OCI-LY7 (cell line): Measurements from ENCODE around the gene HUNK. TPM values are rescaled to one million over a fixed set of nuclear protein-coding genes. Genes with fewer than 3 reads are reported as not detected.

ENCODE experiments used
- BruUV-seq: library from RNA; stranded (reverse); fragments of 400-500 nt; replicated peaks from 2 replicates; lab custom pipeline; 2021; lab: Mats Ljungman, UMichigan
- CTCF ChIA-PET: fragments of 300-600 bp; sonication (Branson Sonifier 250); formaldehyde crosslinking; loops from one replicate; lab custom pipeline; 2022; ENCODE audit warnings: antibody characterized with exemption; ENCODE audit not compliant: unreplicated experiment; lab: Charles Lee
- POLR2A ChIA-PET: fragments of 300-600 bp; sonication (Branson Sonifier 250); formaldehyde crosslinking; loops from one replicate; lab custom pipeline; 2022; ENCODE audit warnings: antibody characterized with exemption; lab: Charles Lee
- DNase-seq: peaks from one replicate; pipeline ENCODE4 v3.0.0-alpha.2; 2015; ENCODE audit warnings: low spot score
- H2AFZ ChIP-seq: fragments of 200-600 bp; sonication (generic), shearing (Covaris generic); 2 replicates; pipeline ENCODE4 v1.6.1; 2014; ENCODE audit warnings: mild to moderate bottlenecking, antibody characterized with exemption, low read length, moderate library complexity
- H3K27ac ChIP-seq: fragments of 200-600 bp; sonication (generic); 2 replicates; pipeline ENCODE4 v1.5.1; 2014; ENCODE audit warnings: mixed run types, low read depth, mild to moderate bottlenecking, moderate library complexity, low read length, inconsistent platforms; ENCODE audit not compliant: poor library complexity, severe bottlenecking
- H3K36me3 ChIP-seq: fragments of 200-600 bp; sonication (generic); 2 replicates; pipeline ENCODE4 v1.6.1; 2014; ENCODE audit warnings: mild to moderate bottlenecking, antibody characterized with exemption, low read length, moderate library complexity, mixed read lengths; ENCODE audit not compliant: insufficient read depth
- H3K4me1 ChIP-seq: fragments of 200-600 bp; sonication (generic); 2 replicates; pipeline ENCODE4 v1.5.1; 2014; ENCODE audit warnings: mild to moderate bottlenecking, low read length; ENCODE audit not compliant: insufficient read depth, poor library complexity, severe bottlenecking
- H3K4me2 ChIP-seq: fragments of 200-600 bp; sonication (generic); 2 replicates; pipeline ENCODE4 v1.6.1; 2014; ENCODE audit warnings: mild to moderate bottlenecking, low read length
- H3K4me3 ChIP-seq: fragments of 200-600 bp; sonication (generic); 2 replicates; pipeline ENCODE4 v1.5.1; 2014; ENCODE audit warnings: mild to moderate bottlenecking, low read depth, low read length; ENCODE audit not compliant: poor library complexity, severe bottlenecking
- H3K79me2 ChIP-seq: fragments of 200-600 bp; sonication (generic); 2 replicates; pipeline ENCODE4 v1.6.1; 2016; ENCODE audit warnings: low read depth, mild to moderate bottlenecking, low read length, moderate library complexity, mixed read lengths; ENCODE audit not compliant: insufficient read depth
- H3K9me2 ChIP-seq: fragments of 200-600 bp; sonication (generic); 2 replicates; pipeline ENCODE4 v1.6.1; 2016; ENCODE audit warnings: mild to moderate bottlenecking, low read length, mixed read lengths; ENCODE audit not compliant: insufficient read depth
- H3K9me3 ChIP-seq: fragments of 200-600 bp; sonication (generic); 2 replicates; pipeline ENCODE4 v1.6.1; 2014; ENCODE audit warnings: mild to moderate bottlenecking, mixed run types, low read length, mixed read lengths
- H4K20me1 ChIP-seq: fragments of 200-600 bp; sonication (generic); 2 replicates; pipeline ENCODE4 v1.6.1; 2014; ENCODE audit warnings: mild to moderate bottlenecking, antibody characterized with exemption, low read length, moderate library complexity, mixed read lengths; ENCODE audit not compliant: insufficient read depth
- EZH2phosphoT487 ChIP-seq: fragments of 200-600 bp; sonication (generic); IDR thresholded peaks from 2 replicates; pipeline ENCODE4 v1.6.1; 2018; ENCODE audit warnings: low read depth, borderline replicate concordance, mild to moderate bottlenecking, mixed run types, antibody characterized with exemption, low read length, moderate library complexity, mixed read lengths
- intact Hi-C: fragments of 100-400 bp; cut with micrococcal nuclease; formaldehyde crosslinking; loops from one replicate; pipeline ENCODE4 v1.10.0; 2022; ENCODE audit not compliant: unreplicated experiment
- total RNA-seq, 2 experiments: library from RNA; depleted of rRNA in 1 of 2; stranded (reverse); fragments of >200 nt in 1 of 2; shearing (Covaris generic) in 1 of 2; gene quantifications; 2 replicates each; pipeline ENCODE4 v1.2.3, GENCODE V29; 2014 to 2022
- TF ChIP-seq, protein P1 (sequence below): fragments of 200-600 bp; sonication (generic); conservative IDR thresholded peaks from 2 replicates; pipeline ENCODE4 v1.5.1; 2014; ENCODE audit warnings: mild to moderate bottlenecking, antibody characterized with exemption, low read length, moderate library complexity, mixed read lengths

Gene HUNK
- total RNA-seq, 2 experiments from 2014 or later = 0.35 to 5.5 TPM

DNA sequence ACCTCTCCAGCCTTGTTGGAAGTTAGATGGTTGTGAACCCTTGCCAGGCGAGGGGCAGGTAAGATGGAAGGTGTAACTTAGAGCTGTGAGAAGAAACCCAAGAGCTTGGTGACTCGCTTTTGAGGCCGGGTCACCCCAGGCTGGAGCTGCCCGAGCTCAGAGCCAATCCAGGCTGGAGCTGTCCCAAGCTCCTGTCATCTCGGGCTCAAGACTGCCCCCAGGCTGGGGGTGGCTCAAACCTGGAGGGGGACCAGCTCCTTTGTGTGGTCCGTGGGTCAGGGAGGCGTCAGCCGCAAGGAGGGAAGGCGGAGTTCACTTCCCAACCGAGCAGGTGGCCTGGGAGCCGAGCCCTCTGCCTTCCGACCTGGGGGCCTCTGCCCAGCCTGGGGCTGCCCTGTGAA lies 2.0 kb downstream of the HUNK start:
- POLR2A ChIA-PET = no interaction called here
- Histone ChIP-seq H2AFZ (no peak overlapping the region), H3K4me2 (no peak overlapping the region), H4K20me1 (no peaks in the 10 kb centered on the region), H3K4me1 (no peaks in the 10 kb centered on the region), H3K4me3 (no peak overlapping the region), H3K27ac (no peak overlapping the region), H3K9me3 (no peaks in the 10 kb centered on the region), H3K9me2 (no peaks in the 10 kb centered on the region), H3K36me3 (no peaks in the 10 kb centered on the region), H3K79me2 (no peaks in the 10 kb centered on the region)
- TF ChIP-seq EZH2phosphoT487 = no peak
- TF ChIP-seq, protein P1, sequence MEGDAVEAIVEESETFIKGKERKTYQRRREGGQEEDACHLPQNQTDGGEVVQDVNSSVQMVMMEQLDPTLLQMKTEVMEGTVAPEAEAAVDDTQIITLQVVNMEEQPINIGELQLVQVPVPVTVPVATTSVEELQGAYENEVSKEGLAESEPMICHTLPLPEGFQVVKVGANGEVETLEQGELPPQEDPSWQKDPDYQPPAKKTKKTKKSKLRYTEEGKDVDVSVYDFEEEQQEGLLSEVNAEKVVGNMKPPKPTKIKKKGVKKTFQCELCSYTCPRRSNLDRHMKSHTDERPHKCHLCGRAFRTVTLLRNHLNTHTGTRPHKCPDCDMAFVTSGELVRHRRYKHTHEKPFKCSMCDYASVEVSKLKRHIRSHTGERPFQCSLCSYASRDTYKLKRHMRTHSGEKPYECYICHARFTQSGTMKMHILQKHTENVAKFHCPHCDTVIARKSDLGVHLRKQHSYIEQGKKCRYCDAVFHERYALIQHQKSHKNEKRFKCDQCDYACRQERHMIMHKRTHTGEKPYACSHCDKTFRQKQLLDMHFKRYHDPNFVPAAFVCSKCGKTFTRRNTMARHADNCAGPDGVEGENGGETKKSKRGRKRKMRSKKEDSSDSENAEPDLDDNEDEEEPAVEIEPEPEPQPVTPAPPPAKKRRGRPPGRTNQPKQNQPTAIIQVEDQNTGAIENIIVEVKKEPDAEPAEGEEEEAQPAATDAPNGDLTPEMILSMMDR = no peak
- DNase-seq = no peak
- intact Hi-C loops = loop anchor here (1.0 kb wide), 1 partner anchor 88 kb away; no protein-coding TSS in a partner anchor
- no TSS peak for BruUV-seq
- CTCF ChIA-PET = interaction anchor here (0.6 kb wide), 1 partner anchor 89 kb away, joined by 4 read pairs; no protein-coding TSS in a partner anchor

DNA sequence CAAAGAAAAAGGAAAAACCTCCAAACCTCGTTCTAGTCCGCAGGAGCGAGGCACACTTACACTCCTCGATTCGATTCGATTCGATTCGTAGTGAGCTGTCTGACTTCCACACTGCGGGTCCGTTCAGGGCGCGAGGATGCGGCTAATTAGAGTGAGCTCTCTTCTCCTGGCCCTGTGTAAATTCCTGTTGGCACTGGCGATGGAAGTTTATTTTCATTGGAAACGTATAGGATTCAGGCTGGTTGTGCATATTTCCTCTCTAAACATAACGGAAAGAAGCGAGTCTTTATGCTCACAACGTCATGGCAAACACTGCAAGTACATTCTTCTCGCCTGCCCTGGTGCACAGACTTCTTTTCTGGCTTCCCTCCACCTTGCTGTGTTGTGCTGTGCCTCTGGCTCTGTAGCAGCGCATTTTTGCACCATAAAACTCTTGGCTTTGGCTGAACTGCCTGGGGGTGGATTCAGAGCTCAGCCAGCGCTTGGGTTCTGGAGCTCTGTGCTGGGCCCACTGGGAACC lies 2.7 kb downstream of the HUNK start:
- no peak for DNase-seq
- Histone ChIP-seq H3K36me3 (no peaks in the 10 kb centered on the region), H4K20me1 (no peaks in the 10 kb centered on the region), H3K9me2 (no peaks in the 10 kb centered on the region), H2AFZ (no peak overlapping the region), H3K27ac (no peak overlapping the region), H3K9me3 (no peaks in the 10 kb centered on the region), H3K79me2 (no peaks in the 10 kb centered on the region), H3K4me2 (no peak overlapping the region), H3K4me1 (no peaks in the 10 kb centered on the region), H3K4me3 (no peak overlapping the region)
- no TSS peak for BruUV-seq
- TF ChIP-seq EZH2phosphoT487 = no peak
- TF ChIP-seq, protein P1 = no peak
- ChIA-PET POLR2A (interaction anchor here (0.6 kb wide), 1 partner anchor 328 kb away, joined by 3 read pairs; no protein-coding TSS in a partner anchor), CTCF (no interaction called here)
- intact Hi-C loops = no loop called here

DNA sequence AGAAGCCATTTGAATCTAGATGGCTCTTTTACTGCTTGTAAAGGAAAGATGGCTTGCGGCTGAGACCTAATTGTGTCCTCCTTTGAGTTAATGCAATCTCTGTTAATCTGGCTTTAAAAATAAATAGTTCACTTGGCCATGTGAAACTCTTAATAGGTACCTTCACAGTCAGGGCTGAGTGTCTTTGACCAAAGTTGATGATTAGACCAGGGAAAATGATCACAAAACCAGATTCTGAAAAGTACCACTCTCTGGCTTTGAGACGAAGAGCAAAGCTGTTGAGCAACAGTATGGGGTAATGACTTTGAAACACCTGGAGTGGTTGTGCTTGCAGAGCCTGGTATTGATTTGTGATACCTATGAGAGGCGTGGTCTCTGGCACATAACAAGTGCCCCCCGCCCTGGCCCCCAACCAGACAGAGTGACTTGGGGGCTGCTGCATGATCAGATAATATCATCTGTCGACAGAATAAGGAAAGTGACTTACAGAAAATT lies 4.7 kb downstream of the HUNK start:
- TF ChIP-seq, protein P1 = no peak
- no peak for TF ChIP-seq EZH2phosphoT487
- BruUV-seq = no TSS peak
- H3K4me2 ChIP-seq = no peak overlapping the region
- no peaks in the 10 kb centered on the region for H3K9me3 ChIP-seq
- ChIA-PET CTCF (no interaction called here), POLR2A (interaction anchor here (0.5 kb wide), 1 partner anchor 220 kb away, joined by 4 read pairs; no protein-coding TSS in a partner anchor)
- no peaks in the 10 kb centered on the region for H3K36me3 ChIP-seq
- intact Hi-C loops = no loop called here
- no peak overlapping the region for H3K27ac ChIP-seq
- no peak for DNase-seq
- no peak overlapping the region for H2AFZ ChIP-seq
- no peak overlapping the region for H3K4me3 ChIP-seq
- no peaks in the 10 kb centered on the region for H3K79me2 ChIP-seq
- no peaks in the 10 kb centered on the region for H3K9me2 ChIP-seq
- no peaks in the 10 kb centered on the region for H4K20me1 ChIP-seq
- no peaks in the 10 kb centered on the region for H3K4me1 ChIP-seq
